ENCODE measurements around the gene IGSF10. TPM values are rescaled to one million over a fixed set of nuclear protein-coding genes. Genes with fewer than 3 reads are reported as not detected.

The IGSF10 gene
- total and polyA plus RNA-seq, 2 of the 8 experiments (the other 6 are each of a cell fraction or from before 2014, with no cell fraction given), result 0.59 to 0.95 TPM

- no peak for TF ChIP-seq CHD7 (IDR thresholded peaks at IDR 0.05; ENCODE audit: insufficient replicate concordance, low read length)
- no peak for TF ChIP-seq CTCF (IDR thresholded peaks at IDR 0.05; ENCODE audit: control extremely low read depth in 1 of 3, insufficient read depth in 1 of 3, low read depth in 1 of 3, low read length in 3 of 3)
- TF ChIP-seq EZH2 (IDR thresholded peaks at IDR 0.05; ENCODE audit: low read depth, low read length, severe bottlenecking), result no peak
- no peak for TF ChIP-seq TEAD4 (IDR thresholded peaks at IDR 0.05; ENCODE audit: low read depth, low read length)
- TF ChIP-seq SIRT6 (IDR thresholded peaks at IDR 0.05; ENCODE audit: low read length), result no peak
- no peak for TF ChIP-seq ATF2 (IDR thresholded peaks at IDR 0.05; ENCODE audit: low read length)
- TF ChIP-seq SIN3A (conservative IDR thresholded peaks at IDR 0.05 in 1 of 2, IDR thresholded peaks at IDR 0.05 in 1 of 2; ENCODE audit: low read depth in 1 of 2, low read length in 2 of 2), result no peak
Measured at GRCh38 chr3:151459358-151459757, 1.5 kb downstream of the IGSF10 start (continued).
